Ishikawa (cell line): Measurements from ENCODE around the gene LNX2.

Source experiments
- CEBPB ChIP-seq: IDR thresholded peaks from 2 replicates; pipeline ENCODE4 v1.6.1; 2012
- CREB1 ChIP-seq: IDR thresholded peaks from 2 replicates; pipeline ENCODE4 v1.6.1; 2012; ENCODE audit warnings: low read depth
- EGR1 ChIP-seq: IDR thresholded peaks from 2 replicates; pipeline ENCODE4 v1.6.1; 2012
- EP300 ChIP-seq: IDR thresholded peaks from 2 replicates; pipeline ENCODE4 v1.6.1; 2012; ENCODE audit warnings: borderline replicate concordance
- FOXM1 ChIP-seq: IDR thresholded peaks from 2 replicates; pipeline ENCODE4 v1.6.1; 2012; ENCODE audit warnings: low read depth, borderline replicate concordance
- MAX ChIP-seq: IDR thresholded peaks from 2 replicates; pipeline ENCODE4 v1.6.1; 2012
- NFIC ChIP-seq: IDR thresholded peaks from 2 replicates; pipeline ENCODE4 v1.6.1; 2012
- RAD21 ChIP-seq: IDR thresholded peaks from 2 replicates; pipeline ENCODE4 v1.6.1; 2012; ENCODE audit warnings: low read depth
- REST ChIP-seq: IDR thresholded peaks from 2 replicates; pipeline ENCODE4 v1.6.1; 2012; ENCODE audit warnings: low read depth, mild to moderate bottlenecking
- TAF1 ChIP-seq: IDR thresholded peaks from 2 replicates; pipeline ENCODE4 v1.6.1; 2012; ENCODE audit warnings: low read depth, mild to moderate bottlenecking
- TCF12 ChIP-seq: IDR thresholded peaks from 2 replicates; pipeline ENCODE4 v1.6.1; 2012; ENCODE audit warnings: low read depth
- TEAD4 ChIP-seq: IDR thresholded peaks from 2 replicates; pipeline ENCODE4 v1.6.1; 2012
- USF1 ChIP-seq: IDR thresholded peaks from 2 replicates; pipeline ENCODE4 v1.6.1; 2012
- YY1 ChIP-seq: IDR thresholded peaks from 2 replicates; pipeline ENCODE4 v1.6.1; 2012; ENCODE audit warnings: low read depth
- ZBTB7A ChIP-seq: IDR thresholded peaks from 2 replicates; pipeline ENCODE4 v1.6.1; 2012; ENCODE audit warnings: low read depth

Gene LNX2

GRCh38 chr13:27534108-27534980 lies 86.0 kb downstream of the LNX2 start:
- TF ChIP-seq CREB1 (no peak), CEBPB (no peak), ZBTB7A (no peak), RAD21 (no peak), MAX (no peak), USF1 (no peak), EP300 (no peak)

- TF ChIP-seq YY1 (0 out of 2 replicates have a peak, but pooled peaks have one; percentile 33), RAD21 (peak; percentile 77), TAF1 (no peak)
Measured at GRCh38 chr13:27533155-27533643, 87.1 kb downstream of the LNX2 start.

- TF ChIP-seq ZBTB7A: no peak
- no peak for TF ChIP-seq NFIC
- TF ChIP-seq TAF1: no peak
- TF ChIP-seq EGR1: no peak
- TF ChIP-seq FOXM1: no peak
- no peak for TF ChIP-seq RAD21
- no peak for TF ChIP-seq EP300
- no peak for TF ChIP-seq CEBPB
- no peak for TF ChIP-seq USF1
- TF ChIP-seq REST: no peak
- TF ChIP-seq YY1: no peak
- no peak for TF ChIP-seq CREB1
- no peak for TF ChIP-seq TEAD4
Measured at GRCh38 chr13:27528908-27529307, 91.4 kb downstream of the LNX2 start.

- no peak for TF ChIP-seq NFIC
- TF ChIP-seq YY1: no peak
- TF ChIP-seq RAD21: no peak
- no peak for TF ChIP-seq EP300
- no peak for TF ChIP-seq USF1
- TF ChIP-seq TAF1: no peak
- no peak for TF ChIP-seq TEAD4
- no peak for TF ChIP-seq ZBTB7A
- TF ChIP-seq MAX: no peak
- TF ChIP-seq TCF12: no peak
- TF ChIP-seq CEBPB: no peak
- TF ChIP-seq FOXM1: no peak
- TF ChIP-seq CREB1: no peak
- no peak for TF ChIP-seq REST
Measured at GRCh38 chr13:27526516-27526915, 93.8 kb downstream of the LNX2 start.

- no peak for TF ChIP-seq ZBTB7A
- TF ChIP-seq RAD21: no peak
- TF ChIP-seq MAX: no peak
- no peak for TF ChIP-seq TCF12
- no peak for TF ChIP-seq TAF1
- TF ChIP-seq FOXM1: no peak
- TF ChIP-seq CEBPB: no peak
- no peak for TF ChIP-seq REST
- TF ChIP-seq TEAD4: no peak
- TF ChIP-seq EGR1: no peak
- no peak for TF ChIP-seq NFIC
- no peak for TF ChIP-seq EP300
- no peak for TF ChIP-seq USF1
Measured at GRCh38 chr13:27524981-27525975, 95.1 kb downstream of the LNX2 start.
